Gastrocnemius medialis (tissue), 4 donors: ENCODE measurements around the gene ADAMTSL3. TPM values are rescaled to one million over a fixed set of nuclear protein-coding genes. Genes with fewer than 3 reads are reported as not detected.

ENCODE experiments used
- ATAC-seq, 2 donors: fragments of 150-250 bp; one replicate each; pipeline ENCODE4 v1.9.1; 2016
- DNase-seq, 2 donors: peaks; one replicate each; pipeline ENCODE4 v3.0.0-alpha.2; 2019
- H3K27ac ChIP-seq, 4 donors: fragments of 200-600 bp; sonication (generic); 1 replicate in 1 of 4; 2 replicates in 3 of 4; pipeline ENCODE4 v1.5.1; 2016 to 2018; ENCODE audit warnings: mild to moderate bottlenecking in 2 of 4, moderate library complexity in 1 of 4
- H3K27me3 ChIP-seq, 3 donors: fragments of 200-600 bp; sonication (generic) in 2 of 3; 1 replicate in 1 of 3; 2 replicates in 2 of 3; pipeline versions ENCODE4 v1.5.1 to v1.6.0; 2016 to 2019; ENCODE audit warnings: mild to moderate bottlenecking in 1 of 3, moderate library complexity in 1 of 3
- H3K36me3 ChIP-seq, 2 donors: fragments of 200-600 bp; sonication (generic) in 1 of 2; one replicate each; pipeline ENCODE4 v1.5.1; 2017 to 2018
- H3K4me1 ChIP-seq, 2 donors: fragments of 200-600 bp; sonication (generic) in 1 of 2; one replicate each; pipeline ENCODE4 v1.5.1; 2016 to 2017; ENCODE audit warnings: mild to moderate bottlenecking in 2 of 2
- H3K4me3 ChIP-seq, 4 donors: fragments of 200-600 bp; sonication (generic) in 3 of 4; 1 replicate in 1 of 4; 2 replicates in 3 of 4; pipeline ENCODE4 v1.5.1; 2016 to 2019; ENCODE audit warnings: mild to moderate bottlenecking in 2 of 4
- H3K9me3 ChIP-seq, 3 donors: fragments of 200-600 bp; sonication (generic) in 2 of 3; 1 replicate in 1 of 3; 2 replicates in 2 of 3; pipeline ENCODE4 v1.5.1; 2016 to 2019
- CTCF ChIP-seq, 5 experiments: fragments of 450-650 bp in 3 of 5; fragments of 200-600 bp in 2 of 5; sonication (generic) in 2 of 5; IDR thresholded peaks in 4 of 5; conservative IDR thresholded peaks in 1 of 5; 1 replicate in 4 of 5; 2 replicates in 1 of 5; pipeline ENCODE4 v1.5.1; 2016 to 2019; ENCODE audit warnings: antibody characterized with exemption in 5 of 5, mild to moderate bottlenecking in 3 of 5, moderate library complexity in 3 of 5
- POLR2A ChIP-seq, 2 donors: fragments of 450-650 bp; IDR thresholded peaks; one replicate each; pipeline ENCODE4 v1.6.1; 2017; ENCODE audit warnings: antibody characterized with exemption in 2 of 2, mild to moderate bottlenecking in 2 of 2, moderate library complexity in 2 of 2
- in situ Hi-C, 4 donors: fragments of 200-750 bp; cut with MboI; loops; one replicate each; pipeline versions ENCODE4 v1.15.0 to v1.8.0; 2017; ENCODE audit warnings: low sequenced_read_pairs in 4 of 4
- intact Hi-C: fragments of 100-400 bp; cut with DNase I; formaldehyde crosslinking; loops from one replicate; pipeline ENCODE4 v1.15.1; 2023; ENCODE audit warnings: low total_unique reads
- total RNA-seq, 4 donors: library from RNA; depleted of rRNA; stranded (reverse); fragments of >200 nt; gene quantifications; one replicate each; pipeline versions ENCODE4 v1.1.0 to v1.2.3, GENCODE V29; 2016

Gene ADAMTSL3
- total RNA-seq, 4 donors from 2014 or later, result 0.66 to 2.9 (median 0.76) TPM

- DNase-seq (no peak), ATAC-seq (no peak)
- TF ChIP-seq CTCF (IDR thresholded peaks at IDR 0.05 in 4 of 5, conservative IDR thresholded peaks at IDR 0.05 in 1 of 5), result no peak
- no peak for TF ChIP-seq POLR2A (IDR thresholded peaks at IDR 0.05)
- no peaks in the 10 kb centered on the region for H3K9me3 ChIP-seq
- no peak overlapping the region for H3K4me3 ChIP-seq
- in situ Hi-C loops (no loop called here), intact Hi-C loops (no loop called here)
- H3K36me3 ChIP-seq, result no peaks in the 10 kb centered on the region
- H3K27me3 ChIP-seq, result no peaks in the 10 kb centered on the region
- H3K4me1 ChIP-seq, result no peaks in the 10 kb centered on the region
- H3K27ac ChIP-seq, result no peak overlapping the region
Observed at GRCh38 chr15:83991163-83991562, 337.2 kb downstream of the ADAMTSL3 start.

- DNase-seq (no peak), ATAC-seq (no peak)
- H3K27me3 ChIP-seq, result no peaks in the 10 kb centered on the region
- no peak for TF ChIP-seq CTCF (IDR thresholded peaks at IDR 0.05 in 4 of 5, conservative IDR thresholded peaks at IDR 0.05 in 1 of 5)
- no peak for TF ChIP-seq POLR2A (IDR thresholded peaks at IDR 0.05)
- no peaks in the 10 kb centered on the region for H3K4me1 ChIP-seq
- H3K4me3 ChIP-seq, result no peak overlapping the region
- intact Hi-C loops, result no loop called here
- no peaks in the 10 kb centered on the region for H3K9me3 ChIP-seq
- no peak overlapping the region for H3K27ac ChIP-seq
- in situ Hi-C loops, result no loop called here
- no peaks in the 10 kb centered on the region for H3K36me3 ChIP-seq
Observed at GRCh38 chr15:83992324-83993031, 338.6 kb downstream of the ADAMTSL3 start.

GRCh38 chr15:83993591-83993990, 339.7 kb downstream of the ADAMTSL3 start:
- TF ChIP-seq POLR2A (IDR thresholded peaks at IDR 0.05) (no peak), CTCF (IDR thresholded peaks at IDR 0.05 in 4 of 5, conservative IDR thresholded peaks at IDR 0.05 in 1 of 5) (no peak)
- DNase-seq (no peak), ATAC-seq (no peak)
- Histone ChIP-seq H3K9me3 (no peaks in the 10 kb centered on the region), H3K36me3 (no peaks in the 10 kb centered on the region), H3K27me3 (no peaks in the 10 kb centered on the region), H3K4me3 (no peak overlapping the region), H3K4me1 (no peaks in the 10 kb centered on the region), H3K27ac (no peak overlapping the region)
- intact Hi-C loops (no loop called here), in situ Hi-C loops (no loop called here)

GRCh38 chr15:83998486-83998885, 344.6 kb downstream of the ADAMTSL3 start:
- H3K27ac ChIP-seq, result no peak overlapping the region
- no peak for DNase-seq
- no peaks in the 10 kb centered on the region for H3K9me3 ChIP-seq
- no peaks in the 10 kb centered on the region for H3K27me3 ChIP-seq
- in situ Hi-C loops (no loop called here), intact Hi-C loops (no loop called here)
- no peak overlapping the region for H3K4me3 ChIP-seq
- H3K36me3 ChIP-seq, result no peaks in the 10 kb centered on the region
- H3K4me1 ChIP-seq, result no peaks in the 10 kb centered on the region
- ATAC-seq, result no peak
- no peak for TF ChIP-seq POLR2A (IDR thresholded peaks at IDR 0.05)
- no peak for TF ChIP-seq CTCF (IDR thresholded peaks at IDR 0.05 in 4 of 5, conservative IDR thresholded peaks at IDR 0.05 in 1 of 5)
